Osteoblast (primary cell): Measurements from ENCODE around the gene TNNI3K. TPM values are rescaled to one million over a fixed set of nuclear protein-coding genes. Genes with fewer than 3 reads are reported as not detected.

ENCODE experiments used
- DNase-seq: peaks from one replicate; pipeline ENCODE4 v3.0.0; 2011; ENCODE audit warnings: low spot score, mixed read lengths; ENCODE audit not compliant: insufficient read length; ENCODE audit errors: missing footprints
- H2AFZ ChIP-seq: 2 replicates; pipeline ENCODE4 v1.6.0; 2011; ENCODE audit warnings: mild to moderate bottlenecking, low read length
- H3K27ac ChIP-seq: 2 replicates; pipeline ENCODE4 v1.5.1; 2011; ENCODE audit warnings: mild to moderate bottlenecking, low read depth, low read length, moderate library complexity
- H3K27me3 ChIP-seq: 2 replicates; pipeline ENCODE4 v1.6.0; 2012; ENCODE audit warnings: mild to moderate bottlenecking, control low read depth, inconsistent platforms, low read length, moderate library complexity; ENCODE audit not compliant: insufficient read depth
- H3K36me3 ChIP-seq: 2 replicates; pipeline ENCODE4 v1.5.1; 2011; ENCODE audit warnings: mild to moderate bottlenecking, low read length, control low read depth, moderate library complexity; ENCODE audit not compliant: insufficient read depth
- H3K4me1 ChIP-seq: 2 replicates; pipeline ENCODE4 v1.5.1; 2011; ENCODE audit warnings: mild to moderate bottlenecking, low read length, control low read depth, moderate library complexity; ENCODE audit not compliant: insufficient read depth
- H3K4me2 ChIP-seq: 2 replicates; pipeline ENCODE4 v1.6.0; 2011; ENCODE audit warnings: mild to moderate bottlenecking, low read length; ENCODE audit not compliant: insufficient read depth
- H3K4me3 ChIP-seq: fragments of 200-600 bp; sonication (generic); 3 replicates; pipeline ENCODE4 v1.5.1; 2012; ENCODE audit warnings: mild to moderate bottlenecking, low read length, inconsistent platforms; ENCODE audit not compliant: insufficient read depth
- H3K79me2 ChIP-seq: 2 replicates; pipeline ENCODE4 v1.6.0; 2012; ENCODE audit warnings: mild to moderate bottlenecking, low read length, control low read depth, inconsistent platforms; ENCODE audit not compliant: insufficient read depth
- H3K9me3 ChIP-seq: 2 replicates; pipeline ENCODE4 v1.5.1; 2011; ENCODE audit warnings: low read depth, low read length, control low read depth
- H4K20me1 ChIP-seq: 2 replicates; pipeline ENCODE4 v1.6.0; 2012; ENCODE audit warnings: mild to moderate bottlenecking, low read length, control low read depth; ENCODE audit not compliant: insufficient read depth
- CTCF ChIP-seq: IDR thresholded peaks from 2 replicates; pipeline ENCODE4 v1.5.1; 2011; ENCODE audit warnings: mild to moderate bottlenecking, low read depth, low read length, moderate library complexity; ENCODE audit errors: extremely low read depth
- total RNA-seq: library from RNA; depleted of rRNA; stranded (reverse); fragments of >200 nt; gene quantifications from 2 replicates; pipeline ENCODE4 v1.2.3, GENCODE V29; 2012

The TNNI3K gene
- total RNA-seq, 1 donor = 0.72 TPM

- DNase-seq = no peak
- Histone ChIP-seq H3K27me3 (no peaks in the 10 kb centered on the region), H3K9me3 (no peaks in the 10 kb centered on the region), H3K79me2 (no peaks in the 10 kb centered on the region), H2AFZ (no peak overlapping the region), H3K4me3 (no peak overlapping the region), H3K4me1 (no peaks in the 10 kb centered on the region), H3K27ac (no peak overlapping the region), H3K36me3 (no peaks in the 10 kb centered on the region), H3K4me2 (no peak overlapping the region), H4K20me1 (no peaks in the 10 kb centered on the region)
- no peak for TF ChIP-seq CTCF
Observed at GRCh38 chr1:74570797-74571492, 335.8 kb downstream of the TNNI3K start.

DNA sequence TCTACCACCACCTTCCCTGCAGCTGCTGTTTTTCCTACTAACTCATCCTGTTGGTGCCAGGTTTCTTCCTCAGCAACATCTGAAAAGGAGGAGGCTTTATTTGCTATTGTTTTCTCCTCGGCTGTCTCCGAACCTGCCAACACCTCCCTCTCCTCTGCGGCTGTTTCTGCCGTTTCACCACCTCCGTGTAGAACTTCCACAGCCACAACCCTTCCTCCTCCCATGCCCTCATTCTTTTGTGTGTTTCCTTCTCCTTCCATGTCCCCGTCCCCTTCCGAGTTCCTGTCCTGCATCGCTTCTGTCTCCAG, 336.3 kb downstream of the TNNI3K start:
- Histone ChIP-seq H3K9me3 (no peaks in the 10 kb centered on the region), H3K27ac (no peak overlapping the region), H3K4me2 (no peak overlapping the region), H3K36me3 (no peaks in the 10 kb centered on the region), H3K4me1 (no peaks in the 10 kb centered on the region), H2AFZ (no peak overlapping the region), H3K27me3 (no peaks in the 10 kb centered on the region), H3K79me2 (no peaks in the 10 kb centered on the region), H3K4me3 (no peak overlapping the region), H4K20me1 (no peaks in the 10 kb centered on the region)
- TF ChIP-seq CTCF = no peak
- DNase-seq = no peak

- H3K9me3 ChIP-seq = no peaks in the 10 kb centered on the region
- no peaks in the 10 kb centered on the region for H3K79me2 ChIP-seq
- no peaks in the 10 kb centered on the region for H3K36me3 ChIP-seq
- no peak overlapping the region for H3K4me3 ChIP-seq
- H3K27ac ChIP-seq = no peak overlapping the region
- no peaks in the 10 kb centered on the region for H3K27me3 ChIP-seq
- H3K4me1 ChIP-seq = no peaks in the 10 kb centered on the region
- TF ChIP-seq CTCF = no peak
- DNase-seq = no peak
- H4K20me1 ChIP-seq = no peaks in the 10 kb centered on the region
- no peak overlapping the region for H3K4me2 ChIP-seq
- no peak overlapping the region for H2AFZ ChIP-seq
Observed at GRCh38 chr1:74571891-74572290, 336.7 kb downstream of the TNNI3K start.

DNA sequence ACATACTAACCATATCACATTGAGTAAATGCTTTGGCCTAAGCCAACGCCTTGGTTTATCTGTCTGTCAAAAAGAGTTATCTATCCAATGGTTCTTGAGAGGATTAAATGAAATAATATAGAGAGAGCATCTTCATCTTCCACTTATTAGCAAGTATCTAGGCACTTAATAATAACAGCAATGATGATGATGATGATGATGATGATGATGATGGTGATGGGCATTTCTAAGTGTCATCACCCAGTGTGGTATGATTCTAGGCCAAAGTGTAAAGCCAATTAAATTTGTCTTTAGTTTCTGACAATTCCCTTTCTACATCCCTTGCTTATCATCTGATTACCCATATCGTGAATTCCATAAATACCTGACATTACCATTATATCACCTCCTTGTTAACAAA, 342.9 kb downstream of the TNNI3K start:
- no peaks in the 10 kb centered on the region for H3K79me2 ChIP-seq
- DNase-seq = no peak
- H4K20me1 ChIP-seq = no peaks in the 10 kb centered on the region
- no peak overlapping the region for H2AFZ ChIP-seq
- no peak overlapping the region for H3K4me3 ChIP-seq
- no peaks in the 10 kb centered on the region for H3K9me3 ChIP-seq
- no peaks in the 10 kb centered on the region for H3K36me3 ChIP-seq
- H3K4me2 ChIP-seq = no peak overlapping the region
- no peak overlapping the region for H3K27ac ChIP-seq
- no peaks in the 10 kb centered on the region for H3K4me1 ChIP-seq
- TF ChIP-seq CTCF = no peak
- H3K27me3 ChIP-seq = no peaks in the 10 kb centered on the region
